Ishikawa (cell line): Measurements from ENCODE around the gene TAX1BP1.

ENCODE experiments used
- CEBPB ChIP-seq: IDR thresholded peaks from 2 replicates; pipeline ENCODE4 v1.6.1; 2012
- CREB1 ChIP-seq: IDR thresholded peaks from 2 replicates; pipeline ENCODE4 v1.6.1; 2012; ENCODE audit warnings: low read depth
- EGR1 ChIP-seq: IDR thresholded peaks from 2 replicates; pipeline ENCODE4 v1.6.1; 2012
- EP300 ChIP-seq: IDR thresholded peaks from 2 replicates; pipeline ENCODE4 v1.6.1; 2012; ENCODE audit warnings: borderline replicate concordance
- FOXM1 ChIP-seq: IDR thresholded peaks from 2 replicates; pipeline ENCODE4 v1.6.1; 2012; ENCODE audit warnings: low read depth, borderline replicate concordance
- MAX ChIP-seq: IDR thresholded peaks from 2 replicates; pipeline ENCODE4 v1.6.1; 2012
- NFIC ChIP-seq: IDR thresholded peaks from 2 replicates; pipeline ENCODE4 v1.6.1; 2012
- RAD21 ChIP-seq: IDR thresholded peaks from 2 replicates; pipeline ENCODE4 v1.6.1; 2012; ENCODE audit warnings: low read depth
- REST ChIP-seq: IDR thresholded peaks from 2 replicates; pipeline ENCODE4 v1.6.1; 2012; ENCODE audit warnings: low read depth, mild to moderate bottlenecking
- TAF1 ChIP-seq: IDR thresholded peaks from 2 replicates; pipeline ENCODE4 v1.6.1; 2012; ENCODE audit warnings: low read depth, mild to moderate bottlenecking
- TCF12 ChIP-seq: IDR thresholded peaks from 2 replicates; pipeline ENCODE4 v1.6.1; 2012; ENCODE audit warnings: low read depth
- TEAD4 ChIP-seq: IDR thresholded peaks from 2 replicates; pipeline ENCODE4 v1.6.1; 2012
- USF1 ChIP-seq: IDR thresholded peaks from 2 replicates; pipeline ENCODE4 v1.6.1; 2012
- YY1 ChIP-seq: IDR thresholded peaks from 2 replicates; pipeline ENCODE4 v1.6.1; 2012; ENCODE audit warnings: low read depth
- ZBTB7A ChIP-seq: IDR thresholded peaks from 2 replicates; pipeline ENCODE4 v1.6.1; 2012; ENCODE audit warnings: low read depth

TAX1BP1 gene

GRCh38 chr7:27875832-27876231 is 135.9 kb downstream of the TAX1BP1 start:
- TF ChIP-seq TEAD4 (no peak), MAX (no peak)

GRCh38 chr7:27876756-27877155 is 136.8 kb downstream of the TAX1BP1 start:
- TF ChIP-seq FOXM1 (no peak), REST (no peak), CREB1 (no peak), RAD21 (no peak), EP300 (no peak), TEAD4 (no peak), USF1 (no peak), ZBTB7A (no peak), TCF12 (no peak), YY1 (no peak), EGR1 (no peak), CEBPB (no peak), MAX (no peak), TAF1 (no peak), NFIC (no peak)
